Measurements from ENCODE around the gene KLF13. TPM values are rescaled to one million over a fixed set of nuclear protein-coding genes. Genes with fewer than 3 reads are reported as not detected.
A peak's percentile ranks its signal among the peaks of the same experiment; 100 is the strongest.

KLF13 gene
- total RNA-seq, 2 donors from 2014 or later, result 25.7 to 38.4 TPM

DNA sequence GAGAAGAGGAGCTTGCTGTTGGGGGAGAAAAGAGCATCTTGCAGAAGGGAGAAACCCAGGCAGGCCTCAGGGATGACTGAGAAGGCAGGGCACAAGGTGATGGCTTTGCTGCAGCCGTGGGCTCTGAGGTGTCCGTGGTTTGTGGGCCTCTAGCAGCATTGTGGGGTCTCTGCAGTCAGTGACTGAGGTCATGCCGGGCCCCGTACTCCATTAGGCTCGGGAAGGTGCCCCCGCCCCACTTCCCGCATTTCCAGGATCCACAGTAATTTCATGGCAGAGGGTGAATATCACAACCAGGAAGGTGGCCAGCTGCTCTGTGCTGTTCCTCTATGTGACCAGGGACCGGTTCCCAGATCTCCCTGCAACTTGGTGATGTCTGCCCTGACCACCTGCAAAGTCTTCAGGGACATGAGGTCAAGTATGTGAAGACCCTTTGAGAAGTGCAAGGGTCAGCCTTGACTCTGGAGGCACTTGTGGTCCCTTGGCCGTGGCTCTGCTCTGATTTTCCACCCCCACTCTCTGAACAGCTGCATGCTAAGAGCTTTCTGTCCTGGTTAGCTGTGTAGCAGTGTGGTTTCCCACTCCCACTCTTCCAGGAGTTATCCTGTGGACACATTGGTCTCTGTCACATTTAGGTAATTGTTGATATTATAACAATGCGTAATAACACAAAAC is 3.6 kb downstream of the KLF13 start:
- no peak for TF ChIP-seq POLR2A (IDR thresholded peaks at IDR 0.05)
- TF ChIP-seq, protein P1, sequence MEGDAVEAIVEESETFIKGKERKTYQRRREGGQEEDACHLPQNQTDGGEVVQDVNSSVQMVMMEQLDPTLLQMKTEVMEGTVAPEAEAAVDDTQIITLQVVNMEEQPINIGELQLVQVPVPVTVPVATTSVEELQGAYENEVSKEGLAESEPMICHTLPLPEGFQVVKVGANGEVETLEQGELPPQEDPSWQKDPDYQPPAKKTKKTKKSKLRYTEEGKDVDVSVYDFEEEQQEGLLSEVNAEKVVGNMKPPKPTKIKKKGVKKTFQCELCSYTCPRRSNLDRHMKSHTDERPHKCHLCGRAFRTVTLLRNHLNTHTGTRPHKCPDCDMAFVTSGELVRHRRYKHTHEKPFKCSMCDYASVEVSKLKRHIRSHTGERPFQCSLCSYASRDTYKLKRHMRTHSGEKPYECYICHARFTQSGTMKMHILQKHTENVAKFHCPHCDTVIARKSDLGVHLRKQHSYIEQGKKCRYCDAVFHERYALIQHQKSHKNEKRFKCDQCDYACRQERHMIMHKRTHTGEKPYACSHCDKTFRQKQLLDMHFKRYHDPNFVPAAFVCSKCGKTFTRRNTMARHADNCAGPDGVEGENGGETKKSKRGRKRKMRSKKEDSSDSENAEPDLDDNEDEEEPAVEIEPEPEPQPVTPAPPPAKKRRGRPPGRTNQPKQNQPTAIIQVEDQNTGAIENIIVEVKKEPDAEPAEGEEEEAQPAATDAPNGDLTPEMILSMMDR (IDR thresholded peaks at IDR 0.05), result no peak
- Histone ChIP-seq H3K9me3 (no peaks in the 10 kb centered on the region), H3K27me3 (no peaks in the 10 kb centered on the region), H3K36me3 (replicated peaks in 1 of 2; ENCODE audit: insufficient read depth in 1 of 2, low read depth in 2 of 2) (no peaks in the 10 kb centered on the region), H3K4me1 (peaks cover 63% of the 10 kb centered on the region), H3K4me3 (no peak overlapping the region), H3K27ac (peak overlapping the region; percentile 98 to 100 (median 99))
- DNase-seq (peak in 1 of 4 donors; percentile 49), ATAC-seq (no peak)
- WGBS, 2 donors, result 46 to 60% methylated on average over 7 to 10 of the region's 10 CpGs
- intact Hi-C loops (cut with DNase I), result no loop called here

DNA sequence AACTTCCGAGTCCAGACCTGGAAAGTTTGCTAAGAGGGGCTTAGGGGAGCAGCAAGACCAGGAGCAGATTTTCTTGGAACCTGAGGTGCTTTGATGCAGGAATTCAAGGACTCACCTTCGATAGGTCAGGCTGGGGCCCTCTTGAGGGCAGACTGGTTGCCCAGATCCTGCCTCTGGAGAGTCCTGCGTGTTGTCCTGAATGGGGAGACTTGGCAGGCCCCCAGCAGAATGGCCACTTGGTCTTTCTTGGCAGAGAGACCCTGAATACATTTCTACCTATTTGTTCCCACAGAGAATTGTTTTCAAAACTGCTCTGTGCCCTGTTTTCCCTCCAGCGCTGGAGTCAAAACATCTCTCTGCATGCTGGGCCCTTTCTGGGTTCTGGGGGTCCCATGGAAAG is 4.2 kb downstream of the KLF13 start:
- Histone ChIP-seq H3K4me3 (no peak overlapping the region), H3K4me1 (peaks cover 66% of the 10 kb centered on the region)

DNA sequence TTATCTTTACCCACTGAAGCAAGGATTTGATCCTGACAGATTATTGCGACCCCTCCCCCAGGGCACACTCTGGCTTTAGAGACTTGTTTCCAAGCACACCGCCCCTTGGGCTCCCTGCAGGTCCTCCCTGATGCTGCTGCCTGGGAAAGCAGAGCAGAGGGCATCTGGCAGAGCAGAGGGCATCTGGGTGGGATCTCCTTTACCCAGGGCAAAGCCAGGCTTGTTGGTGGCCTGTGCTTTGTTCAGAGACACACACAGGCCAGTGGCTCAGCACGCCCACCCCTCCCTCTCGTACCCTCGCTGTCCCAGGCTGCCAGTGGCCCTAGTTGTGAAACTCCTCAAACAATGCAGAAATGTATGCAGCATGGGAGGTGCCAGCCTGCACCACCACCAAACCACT is 4.8 kb downstream of the KLF13 start:
- ATAC-seq, result no peak
- Histone ChIP-seq H3K27me3 (no peaks in the 10 kb centered on the region), H3K9me3 (no peaks in the 10 kb centered on the region), H3K36me3 (replicated peaks in 1 of 2; ENCODE audit: insufficient read depth in 1 of 2, low read depth in 2 of 2) (no peaks in the 10 kb centered on the region), H3K4me1 (peaks cover 72% of the 10 kb centered on the region), H3K27ac (peak overlapping the region in 3 of 4 donors; percentile 98 to 100 (median 99)), H3K4me3 (no peak overlapping the region)
- TF ChIP-seq POLR2A (IDR thresholded peaks at IDR 0.05), result peak in 1 of 3 donors; percentile 9
- TF ChIP-seq, protein P1 (IDR thresholded peaks at IDR 0.05), result no peak
- 79 to 90% methylated on average over 5 of the region's 5 CpGs for WGBS, 2 donors
- intact Hi-C loops (cut with DNase I), result no loop called here
- no peak for DNase-seq

More for the DNA sequence above, 4.2 kb downstream of the KLF13 start:
- Histone ChIP-seq H3K36me3 (replicated peaks in 1 of 2; ENCODE audit: insufficient read depth in 1 of 2, low read depth in 2 of 2) (no peaks in the 10 kb centered on the region), H3K27ac (peak overlapping the region in 3 of 4 donors; percentile 98 to 100 (median 99)), H3K9me3 (no peaks in the 10 kb centered on the region), H3K27me3 (no peaks in the 10 kb centered on the region)
- intact Hi-C loops (cut with DNase I), result no loop called here
- DNase-seq, result peak in 3 of 4 donors; percentile 44 to 63 (median 48)
- no peak for ATAC-seq
- TF ChIP-seq, protein P1 (IDR thresholded peaks at IDR 0.05), result no peak
- TF ChIP-seq POLR2A (IDR thresholded peaks at IDR 0.05), result no peak
- 42 to 56% methylated on average over 4 of the region's 4 CpGs for WGBS, 2 donors

DNA sequence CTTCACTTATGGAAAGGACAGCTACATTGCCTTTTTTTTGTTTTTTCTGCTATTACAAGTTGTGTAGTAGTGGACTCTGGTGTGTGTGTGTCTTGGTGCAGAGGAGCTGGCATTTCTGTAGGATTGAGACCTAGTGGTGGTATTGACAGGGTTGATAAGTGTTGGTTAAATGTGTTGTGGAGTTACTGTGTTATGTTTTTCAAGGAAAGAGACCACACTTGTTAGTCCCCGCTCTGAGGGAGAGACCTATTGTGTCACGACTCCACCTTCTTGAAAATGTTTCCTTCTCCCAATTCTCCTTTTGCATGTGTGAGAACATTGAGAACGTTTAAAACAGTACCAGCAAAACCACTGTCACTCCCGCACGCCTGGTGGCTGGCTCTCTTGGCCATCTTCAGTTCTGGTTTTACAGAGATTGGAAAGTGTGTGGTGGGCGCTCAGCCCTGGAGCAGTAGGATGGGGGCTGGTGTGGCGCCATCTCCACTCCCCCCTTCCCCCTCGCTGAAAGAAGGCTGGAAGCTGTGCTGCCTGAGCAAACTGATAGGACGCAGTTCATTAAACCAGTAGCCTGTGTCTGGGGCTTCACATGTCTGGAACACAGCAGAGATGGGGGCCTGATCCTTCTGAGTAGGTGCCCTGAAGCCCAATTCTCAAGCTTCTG is 5.5 kb downstream of the KLF13 start:
- Histone ChIP-seq H3K4me1 (peaks cover 79% of the 10 kb centered on the region), H3K27ac (peak overlapping the region; percentile 59 to 100 (median 98))

More for the DNA sequence above, 5.5 kb downstream of the KLF13 start:
- H3K36me3 ChIP-seq (replicated peaks in 1 of 2; ENCODE audit: insufficient read depth in 1 of 2, low read depth in 2 of 2), result no peaks in the 10 kb centered on the region
- TF ChIP-seq, protein P1 (IDR thresholded peaks at IDR 0.05), result no peak
- no peak for TF ChIP-seq POLR2A (IDR thresholded peaks at IDR 0.05)
- no peak for DNase-seq
- WGBS, 2 donors, result 45 to 68% methylated on average over 9 of the region's 9 CpGs
- no peaks in the 10 kb centered on the region for H3K27me3 ChIP-seq
- ATAC-seq, result no peak
- intact Hi-C loops (cut with DNase I), result no loop called here
- no peak overlapping the region for H3K4me3 ChIP-seq
- H3K9me3 ChIP-seq, result no peaks in the 10 kb centered on the region

Measured in body of pancreas (tissue), 4 donors.